Liver (tissue), 9 donors: Measurements from ENCODE around the gene FAM184B. TPM values are rescaled to one million over a fixed set of nuclear protein-coding genes. Genes with fewer than 3 reads are reported as not detected.

Experiments
- DNase-seq: peaks from one replicate; pipeline ENCODE4 v3.0.0-alpha.2; 2017; ENCODE audit warnings: low spot score
- H3K27ac ChIP-seq, 2 donors: one replicate each; pipeline ENCODE4 v1.7.0; 2013; ENCODE audit warnings: inconsistent platforms in 2 of 2, low read length in 2 of 2, control low read depth in 1 of 2, low read depth in 1 of 2, mild to moderate bottlenecking in 1 of 2
- H3K27me3 ChIP-seq, 4 donors: one replicate each; pipeline versions ENCODE4 v1.6.1 to v1.7.0; 2013; ENCODE audit warnings: low read length in 3 of 4, inconsistent platforms in 1 of 4, mild to moderate bottlenecking in 1 of 4, moderate library complexity in 1 of 4; ENCODE audit not compliant: control insufficient read depth in 4 of 4, insufficient read depth in 4 of 4
- H3K36me3 ChIP-seq, 4 donors: one replicate each; pipeline versions ENCODE4 v1.6.1 to v1.7.0; 2013; ENCODE audit warnings: low read length in 3 of 4, mild to moderate bottlenecking in 3 of 4, low read depth in 1 of 4, moderate library complexity in 1 of 4; ENCODE audit not compliant: control insufficient read depth in 4 of 4, insufficient read depth in 3 of 4
- H3K4me1 ChIP-seq, 4 donors: one replicate each; pipeline versions ENCODE4 v1.6.1 to v1.7.0; 2013; ENCODE audit warnings: low read length in 3 of 4, mild to moderate bottlenecking in 3 of 4, moderate library complexity in 1 of 4; ENCODE audit not compliant: control insufficient read depth in 4 of 4, insufficient read depth in 4 of 4
- H3K4me3 ChIP-seq, 3 donors: one replicate each; pipeline versions ENCODE4 v1.6.1 to v1.7.0; 2013; ENCODE audit warnings: low read length in 3 of 3, control low read depth in 1 of 3, low read depth in 1 of 3, mild to moderate bottlenecking in 1 of 3
- H3K9ac ChIP-seq, 2 donors: one replicate each; pipeline ENCODE4 v1.7.0; 2013; ENCODE audit warnings: low read length in 2 of 2, mild to moderate bottlenecking in 2 of 2, moderate library complexity in 2 of 2, control low read depth in 1 of 2, low read depth in 1 of 2
- H3K9me3 ChIP-seq, 4 donors: one replicate each; pipeline versions ENCODE4 v1.6.1 to v1.7.0; 2013; ENCODE audit warnings: low read length in 3 of 4; ENCODE audit not compliant: control insufficient read depth in 4 of 4
- CTCF ChIP-seq: fragments of 150-350 bp; IDR thresholded peaks from 2 replicates; pipeline ENCODE4 v1.5.1; 2017; ENCODE audit warnings: improper control_type of control experiment, low read depth, low read length; ENCODE audit not compliant: missing input control
- EGR1 ChIP-seq, 2 donors: IDR thresholded peaks; 2 replicates each; pipeline ENCODE4 v1.6.1; 2016 to 2018; ENCODE audit warnings: antibody characterized with exemption in 2 of 2, low read depth in 2 of 2
- FOXA1 ChIP-seq: IDR thresholded peaks from 2 replicates; pipeline ENCODE4 v1.6.1; 2016; ENCODE audit warnings: antibody characterized with exemption
- FOXA2 ChIP-seq: IDR thresholded peaks from 2 replicates; pipeline ENCODE4 v1.6.1; 2016; ENCODE audit warnings: antibody characterized with exemption
- GABPA ChIP-seq, 2 donors: IDR thresholded peaks in 1 of 2; conservative IDR thresholded peaks in 1 of 2; 2 replicates each; pipeline ENCODE4 v1.6.1; 2016; ENCODE audit warnings: antibody characterized with exemption in 2 of 2, mild to moderate bottlenecking in 1 of 2, moderate library complexity in 1 of 2
- HNF4A ChIP-seq, 2 donors: conservative IDR thresholded peaks; 2 replicates each; pipeline ENCODE4 v1.6.1; 2016; ENCODE audit warnings: antibody characterized with exemption in 2 of 2, mild to moderate bottlenecking in 2 of 2
- HNF4G ChIP-seq: IDR thresholded peaks from 2 replicates; pipeline ENCODE4 v1.6.1; 2016; ENCODE audit warnings: antibody characterized with exemption
- JUND ChIP-seq, 2 donors: IDR thresholded peaks; 2 replicates each; pipeline ENCODE4 v1.6.1; 2016; ENCODE audit warnings: antibody characterized with exemption in 2 of 2
- MAX ChIP-seq: IDR thresholded peaks from 2 replicates; pipeline ENCODE4 v1.6.1; 2016; ENCODE audit warnings: antibody characterized with exemption
- NR2F2 ChIP-seq: IDR thresholded peaks from 2 replicates; pipeline ENCODE4 v1.6.1; 2016; ENCODE audit warnings: antibody characterized with exemption
- RAD21 ChIP-seq, 2 donors: IDR thresholded peaks; 2 replicates each; pipeline ENCODE4 v1.6.1; 2016; ENCODE audit warnings: antibody characterized with exemption in 2 of 2, mild to moderate bottlenecking in 2 of 2
- RXRA ChIP-seq, 2 donors: IDR thresholded peaks; 2 replicates each; pipeline ENCODE4 v1.6.1; 2017 to 2018; ENCODE audit warnings: antibody characterized with exemption in 2 of 2, mild to moderate bottlenecking in 1 of 2
- SP1 ChIP-seq: IDR thresholded peaks from 2 replicates; pipeline ENCODE4 v1.6.1; 2018; ENCODE audit warnings: antibody characterized with exemption, mild to moderate bottlenecking
- TAF1 ChIP-seq: conservative IDR thresholded peaks from 2 replicates; pipeline ENCODE4 v1.6.1; 2016; ENCODE audit warnings: antibody characterized with exemption, mild to moderate bottlenecking
- YY1 ChIP-seq: IDR thresholded peaks from 2 replicates; pipeline ENCODE4 v1.6.1; 2016; ENCODE audit warnings: antibody characterized with exemption, mild to moderate bottlenecking
- WGBS: extraction: QIAGEN DNeasy Blood & Tissue Kit; methylation state at CpG from one replicate; pipeline ENCODE4 v1.1.7; 2013; 5-methylcytosine and 5-hydroxymethylcytosine counted together
- polyA plus RNA-seq, 2 donors: library from polyadenylated mRNA; stranded (reverse) in 1 of 2; unstranded in 1 of 2; fragments of 200-250 nt in 1 of 2; fragments of >200 nt in 1 of 2; fragmentation: Nextera tagmentation in 1 of 2; extraction: Ambion mirVana in 1 of 2; gene quantifications; one replicate each; pipeline versions ENCODE4 v1.2.1 to v1.2.3, GENCODE V29; 2013 to 2015
- total RNA-seq, 2 donors: library from RNA; depleted of rRNA; stranded (reverse); fragments of >200 nt; gene quantifications; one replicate each; pipeline ENCODE4 v1.2.3, GENCODE V29; 2014
- TF ChIP-seq, protein P1 (sequence below): IDR thresholded peaks from 2 replicates; pipeline ENCODE4 v1.6.1; 2016; ENCODE audit warnings: antibody characterized with exemption, mild to moderate bottlenecking
- TF ChIP-seq, protein P2 (sequence below): IDR thresholded peaks from 2 replicates; pipeline ENCODE4 v1.6.1; 2016; ENCODE audit warnings: antibody characterized with exemption
- TF ChIP-seq, protein P3 (sequence below): IDR thresholded peaks from 2 replicates; pipeline ENCODE4 v1.6.1; 2016; ENCODE audit warnings: antibody characterized with exemption
- donor health status: healthy.
- donor health status: healthy.
- donor health status: healthy.
- donor health status: healthy.
- donor health status: healthy.

The FAM184B gene
- total and polyA plus RNA-seq, 4 donors, result 0.01 TPM; not detected in 3

DNA sequence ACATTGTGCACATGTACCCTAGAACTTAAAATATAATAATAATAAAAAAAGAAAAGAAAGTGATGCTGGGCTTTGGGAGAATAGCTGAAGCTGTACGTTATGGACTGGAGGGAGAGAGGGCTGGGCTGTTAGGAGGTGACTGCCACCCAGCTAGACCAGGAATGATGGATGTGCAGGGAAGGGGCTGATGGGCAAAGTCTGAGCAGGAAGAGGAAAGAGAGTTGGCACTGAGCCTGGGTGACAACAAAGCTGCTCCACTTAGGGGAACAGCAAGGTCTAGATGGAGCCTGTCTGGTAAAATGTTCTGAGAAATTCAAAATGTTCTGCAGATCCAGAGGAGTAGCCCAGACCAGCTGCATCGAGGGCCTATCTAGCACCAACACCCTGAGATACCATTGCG lies 134.7 kb downstream of the FAM184B start:
- H3K27ac ChIP-seq, result no peak overlapping the region
- no peaks in the 10 kb centered on the region for H3K27me3 ChIP-seq
- DNase-seq, result no peak
- no peak for TF ChIP-seq GABPA (IDR thresholded peaks at IDR 0.05 in 1 of 2, conservative IDR thresholded peaks at IDR 0.05 in 1 of 2)
- TF ChIP-seq, protein P1, sequence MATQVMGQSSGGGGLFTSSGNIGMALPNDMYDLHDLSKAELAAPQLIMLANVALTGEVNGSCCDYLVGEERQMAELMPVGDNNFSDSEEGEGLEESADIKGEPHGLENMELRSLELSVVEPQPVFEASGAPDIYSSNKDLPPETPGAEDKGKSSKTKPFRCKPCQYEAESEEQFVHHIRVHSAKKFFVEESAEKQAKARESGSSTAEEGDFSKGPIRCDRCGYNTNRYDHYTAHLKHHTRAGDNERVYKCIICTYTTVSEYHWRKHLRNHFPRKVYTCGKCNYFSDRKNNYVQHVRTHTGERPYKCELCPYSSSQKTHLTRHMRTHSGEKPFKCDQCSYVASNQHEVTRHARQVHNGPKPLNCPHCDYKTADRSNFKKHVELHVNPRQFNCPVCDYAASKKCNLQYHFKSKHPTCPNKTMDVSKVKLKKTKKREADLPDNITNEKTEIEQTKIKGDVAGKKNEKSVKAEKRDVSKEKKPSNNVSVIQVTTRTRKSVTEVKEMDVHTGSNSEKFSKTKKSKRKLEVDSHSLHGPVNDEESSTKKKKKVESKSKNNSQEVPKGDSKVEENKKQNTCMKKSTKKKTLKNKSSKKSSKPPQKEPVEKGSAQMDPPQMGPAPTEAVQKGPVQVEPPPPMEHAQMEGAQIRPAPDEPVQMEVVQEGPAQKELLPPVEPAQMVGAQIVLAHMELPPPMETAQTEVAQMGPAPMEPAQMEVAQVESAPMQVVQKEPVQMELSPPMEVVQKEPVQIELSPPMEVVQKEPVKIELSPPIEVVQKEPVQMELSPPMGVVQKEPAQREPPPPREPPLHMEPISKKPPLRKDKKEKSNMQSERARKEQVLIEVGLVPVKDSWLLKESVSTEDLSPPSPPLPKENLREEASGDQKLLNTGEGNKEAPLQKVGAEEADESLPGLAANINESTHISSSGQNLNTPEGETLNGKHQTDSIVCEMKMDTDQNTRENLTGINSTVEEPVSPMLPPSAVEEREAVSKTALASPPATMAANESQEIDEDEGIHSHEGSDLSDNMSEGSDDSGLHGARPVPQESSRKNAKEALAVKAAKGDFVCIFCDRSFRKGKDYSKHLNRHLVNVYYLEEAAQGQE, result no peak
- no peak for TF ChIP-seq EGR1 (IDR thresholded peaks at IDR 0.05; ENCODE audit: low read depth in 2 of 2)
- no peak for TF ChIP-seq RAD21 (IDR thresholded peaks at IDR 0.05)
- TF ChIP-seq CTCF, result no peak
- TF ChIP-seq TAF1, result no peak
- no peak for TF ChIP-seq HNF4G
- TF ChIP-seq, protein P2, sequence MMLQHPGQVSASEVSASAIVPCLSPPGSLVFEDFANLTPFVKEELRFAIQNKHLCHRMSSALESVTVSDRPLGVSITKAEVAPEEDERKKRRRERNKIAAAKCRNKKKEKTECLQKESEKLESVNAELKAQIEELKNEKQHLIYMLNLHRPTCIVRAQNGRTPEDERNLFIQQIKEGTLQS, result no peak
- TF ChIP-seq RXRA (IDR thresholded peaks at IDR 0.05), result no peak
- no peak for TF ChIP-seq JUND (IDR thresholded peaks at IDR 0.05)
- TF ChIP-seq SP1, result no peak
- no peak for TF ChIP-seq FOXA2
- TF ChIP-seq HNF4A (conservative IDR thresholded peaks at IDR 0.05), result no peak
- TF ChIP-seq, protein P3, sequence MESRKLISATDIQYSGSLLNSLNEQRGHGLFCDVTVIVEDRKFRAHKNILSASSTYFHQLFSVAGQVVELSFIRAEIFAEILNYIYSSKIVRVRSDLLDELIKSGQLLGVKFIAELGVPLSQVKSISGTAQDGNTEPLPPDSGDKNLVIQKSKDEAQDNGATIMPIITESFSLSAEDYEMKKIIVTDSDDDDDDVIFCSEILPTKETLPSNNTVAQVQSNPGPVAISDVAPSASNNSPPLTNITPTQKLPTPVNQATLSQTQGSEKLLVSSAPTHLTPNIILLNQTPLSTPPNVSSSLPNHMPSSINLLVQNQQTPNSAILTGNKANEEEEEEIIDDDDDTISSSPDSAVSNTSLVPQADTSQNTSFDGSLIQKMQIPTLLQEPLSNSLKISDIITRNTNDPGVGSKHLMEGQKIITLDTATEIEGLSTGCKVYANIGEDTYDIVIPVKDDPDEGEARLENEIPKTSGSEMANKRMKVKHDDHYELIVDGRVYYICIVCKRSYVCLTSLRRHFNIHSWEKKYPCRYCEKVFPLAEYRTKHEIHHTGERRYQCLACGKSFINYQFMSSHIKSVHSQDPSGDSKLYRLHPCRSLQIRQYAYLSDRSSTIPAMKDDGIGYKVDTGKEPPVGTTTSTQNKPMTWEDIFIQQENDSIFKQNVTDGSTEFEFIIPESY, result no peak
- no peak for TF ChIP-seq MAX
- no peak for TF ChIP-seq FOXA1
- TF ChIP-seq YY1, result no peak
- TF ChIP-seq NR2F2, result no peak
- H3K36me3 ChIP-seq, result no peaks in the 10 kb centered on the region
- no peak overlapping the region for H3K4me3 ChIP-seq
- no peaks in the 10 kb centered on the region for H3K4me1 ChIP-seq
- WGBS, result 72% methylated on average over 3 of the region's 3 CpGs
- H3K9me3 ChIP-seq, result peaks cover 0 to 4% (median 2%) of the 10 kb centered on the region in 4 donors
- no peak overlapping the region for H3K9ac ChIP-seq
